HepG2 (cell line): ENCODE measurements around the gene TSC1. TPM values are rescaled to one million over a fixed set of nuclear protein-coding genes. Genes with fewer than 3 reads are reported as not detected.

Source experiments
- ATAC-seq: fragments of 200-7000 bp; cut with Tn5 transposase; 3 replicates; pipeline ENCODE4 v1.9.1; 2020; ENCODE audit warnings: mild to moderate bottlenecking, moderate library complexity
- BruUV-seq: library from RNA; stranded (reverse); fragments of 400-500 nt; replicated peaks from 2 replicates; lab custom pipeline; 2021; lab: Mats Ljungman, UMichigan
- CTCF ChIA-PET: fragments of 300-600 bp; formaldehyde crosslinking; extraction: SDS; loops from one replicate; lab custom pipeline; 2021; ENCODE audit warnings: low total read pairs, inconsistent platforms, low intra/inter-chr PET ratio; lab: Yijun Ruan, JAX
- POLR2A ChIA-PET: fragments of 350-600 bp; sonication (Branson Sonifier 250); formaldehyde crosslinking; loops from one replicate; lab custom pipeline; 2020; ENCODE audit warnings: antibody characterized with exemption, inconsistent platforms; lab: Yijun Ruan, JAX
- DNase-seq: peaks from one replicate; pipeline ENCODE4 v3.0.0-alpha.2; 2015; ENCODE audit warnings: low spot score
- FAIRE-seq: peaks from 3 replicates; lab custom pipeline; 2011; peaks lifted over from hg19 to GRCh38; lab: Jason Lieb, UNC
- H2AFZ ChIP-seq: one replicate; pipeline ENCODE4 v1.6.1; 2011; ENCODE audit warnings: low read length, inconsistent platforms
- H3K27ac ChIP-seq: fragments of 300-600 bp; 3 replicates; pipeline ENCODE4 v1.8.0; 2011; ENCODE audit warnings: mixed run types, mild to moderate bottlenecking, mixed read lengths, low read length, inconsistent platforms; ENCODE audit not compliant: insufficient read depth; ENCODE audit errors: extremely low read length
- H3K27me3 ChIP-seq, 2 experiments: fragments of 200-600 bp in 1 of 2; 2 replicates in 1 of 2; 3 replicates in 1 of 2; pipeline versions ENCODE4 v1.6.0 to v1.8.0; 2011; ENCODE audit warnings: low read length in 2 of 2, mild to moderate bottlenecking in 2 of 2, moderate library complexity in 2 of 2, inconsistent platforms in 1 of 2; ENCODE audit not compliant: insufficient read depth in 2 of 2, control insufficient read depth in 1 of 2
- H3K36me3 ChIP-seq, 2 experiments: fragments of 200-600 bp in 1 of 2; replicated peaks in 1 of 2; 2 replicates in 1 of 2; 3 replicates in 1 of 2; pipeline versions ENCODE4 v1.5.1 to v1.8.0; 2011; ENCODE audit warnings: low read length in 2 of 2, inconsistent platforms in 1 of 2; ENCODE audit not compliant: insufficient read depth in 2 of 2, control insufficient read depth in 1 of 2
- H3K4me1 ChIP-seq: 2 replicates; pipeline ENCODE4 v1.5.1; 2012; ENCODE audit warnings: low read length, inconsistent platforms; ENCODE audit not compliant: insufficient read depth
- H3K4me2 ChIP-seq: 2 replicates; pipeline ENCODE4 v1.6.0; 2011; ENCODE audit warnings: low read depth, low read length, inconsistent platforms
- H3K4me3 ChIP-seq, 3 experiments: fragments of 200-600 bp in 1 of 3; sonication (generic), shearing (Covaris generic) in 1 of 3; replicated peaks in 1 of 3; 2 replicates each; pipeline ENCODE4 v1.5.1; 2011 to 2016; ENCODE audit warnings: low read length in 3 of 3, inconsistent platforms in 2 of 3, low read depth in 2 of 3, mild to moderate bottlenecking in 2 of 3, control low read depth in 1 of 3, mixed read lengths in 1 of 3; ENCODE audit not compliant: insufficient read depth in 1 of 3
- H3K79me2 ChIP-seq: one replicate; pipeline ENCODE4 v1.6.1; 2011; ENCODE audit warnings: low read length, inconsistent platforms; ENCODE audit not compliant: insufficient read depth
- H3K9ac ChIP-seq: 2 replicates; pipeline ENCODE4 v1.6.0; 2011; ENCODE audit warnings: mild to moderate bottlenecking, low read depth, low read length, inconsistent platforms; ENCODE audit not compliant: insufficient read depth
- H3K9me3 ChIP-seq: 2 replicates; pipeline ENCODE4 v1.5.1; 2012; ENCODE audit warnings: mild to moderate bottlenecking, low read length
- H4K20me1 ChIP-seq: 2 replicates; pipeline ENCODE4 v1.6.0; 2011; ENCODE audit warnings: inconsistent platforms, mild to moderate bottlenecking, low read length, moderate library complexity; ENCODE audit not compliant: insufficient read depth
- ATAD3A ChIP-seq: sonication (generic); formaldehyde crosslinking; IDR thresholded peaks from 2 replicates; pipeline ENCODE4 v1.4.0; 2020; ENCODE audit warnings: missing genetic modification reagents
- CEBPB ChIP-seq: IDR thresholded peaks from 2 replicates; pipeline ENCODE4 v1.6.1; 2011; ENCODE audit warnings: low read depth, low read length, improper control_type of control experiment, borderline replicate concordance
- WGBS: methylation state at CpG from one replicate; pipeline ENCODE4 v1.1.6; 2017; ENCODE audit warnings: low lambda C conversion rate; 5-methylcytosine and 5-hydroxymethylcytosine counted together
- in situ Hi-C: cut with HindIII; loops from 2 replicates; pipeline ENCODE4 v1.10.0; 2017; ENCODE audit warnings: low pct_unique_long_range_greater_than_20kb; ENCODE audit not compliant: extremely low pct_ligation_motif_present
- intact Hi-C: fragments of 100-400 bp; cut with micrococcal nuclease; formaldehyde crosslinking; loops from one replicate; pipeline ENCODE4 v1.10.0; 2022; ENCODE audit not compliant: unreplicated experiment
- polyA plus RNA-seq, 8 experiments: library from polyadenylated mRNA; depleted of rRNA in 3 of 8; stranded (reverse) in 7 of 8; unstranded in 1 of 8; fragments of >200 nt; fragmentation: Illumina TruSeq in 4 of 8; extraction: Trizol in 4 of 8; gene quantifications; 2 replicates each; pipeline versions ENCODE4 v1.2.1 to v1.2.3, GENCODE V29; 2011 to 2016; ENCODE audit warnings: low read depth in 4 of 8, missing spikeins in 1 of 8, mixed read lengths in 1 of 8; ENCODE audit not compliant: insufficient read depth in 1 of 8
- total RNA-seq, 5 experiments: library from RNA; depleted of rRNA; stranded (reverse); fragments of >200 nt; fragmentation: Illumina TruSeq; extraction: Trizol; gene quantifications; 2 replicates each; pipeline ENCODE4 v1.2.3, GENCODE V29; 2016; ENCODE audit warnings: low read depth in 1 of 5
- TF ChIP-seq, protein P1 (sequence below): sonication (generic); formaldehyde crosslinking; IDR thresholded peaks from 2 replicates; pipeline ENCODE4 v1.5.1; 2020; ENCODE audit warnings: mild to moderate bottlenecking, missing genetic modification reagents, moderate library complexity
- TF ChIP-seq, protein P2 (sequence below): sonication (generic); formaldehyde crosslinking; IDR thresholded peaks from 2 replicates; pipeline ENCODE4 v1.9.0; 2021; ENCODE audit warnings: missing genetic modification reagents, mild to moderate bottlenecking, borderline replicate concordance

Gene TSC1
- total and polyA plus RNA-seq, 2 of the 13 experiments (the other 11 are each of a cell fraction or from before 2014, with no cell fraction given) = 31.6 to 66.1 TPM

DNA sequence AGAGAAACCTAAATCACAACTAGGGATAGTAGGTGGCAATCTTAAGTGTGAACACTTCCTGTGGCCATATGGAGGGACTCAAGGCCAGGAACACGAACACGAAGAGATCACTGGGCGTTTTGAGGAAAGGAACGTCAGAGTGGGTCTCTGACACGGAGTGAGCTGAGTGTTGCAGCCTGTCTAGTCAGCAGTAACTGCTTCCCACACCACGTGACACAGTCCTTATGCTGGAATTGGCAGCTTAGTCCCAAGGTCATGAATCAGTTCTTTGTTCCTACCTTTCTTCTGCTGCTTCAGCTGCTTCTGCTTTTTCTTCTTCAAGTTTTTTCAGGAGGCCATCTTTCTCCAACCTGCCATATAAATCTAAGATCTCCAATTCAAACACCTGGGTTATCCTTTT, 47.5 kb downstream of the TSC1 start (continued):
- TF ChIP-seq, protein P1, sequence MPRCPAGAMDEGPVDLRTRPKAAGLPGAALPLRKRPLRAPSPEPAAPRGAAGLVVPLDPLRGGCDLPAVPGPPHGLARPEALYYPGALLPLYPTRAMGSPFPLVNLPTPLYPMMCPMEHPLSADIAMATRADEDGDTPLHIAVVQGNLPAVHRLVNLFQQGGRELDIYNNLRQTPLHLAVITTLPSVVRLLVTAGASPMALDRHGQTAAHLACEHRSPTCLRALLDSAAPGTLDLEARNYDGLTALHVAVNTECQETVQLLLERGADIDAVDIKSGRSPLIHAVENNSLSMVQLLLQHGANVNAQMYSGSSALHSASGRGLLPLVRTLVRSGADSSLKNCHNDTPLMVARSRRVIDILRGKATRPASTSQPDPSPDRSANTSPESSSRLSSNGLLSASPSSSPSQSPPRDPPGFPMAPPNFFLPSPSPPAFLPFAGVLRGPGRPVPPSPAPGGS (CRISPR knock-in tag) = no peak
- TF ChIP-seq, protein P2, sequence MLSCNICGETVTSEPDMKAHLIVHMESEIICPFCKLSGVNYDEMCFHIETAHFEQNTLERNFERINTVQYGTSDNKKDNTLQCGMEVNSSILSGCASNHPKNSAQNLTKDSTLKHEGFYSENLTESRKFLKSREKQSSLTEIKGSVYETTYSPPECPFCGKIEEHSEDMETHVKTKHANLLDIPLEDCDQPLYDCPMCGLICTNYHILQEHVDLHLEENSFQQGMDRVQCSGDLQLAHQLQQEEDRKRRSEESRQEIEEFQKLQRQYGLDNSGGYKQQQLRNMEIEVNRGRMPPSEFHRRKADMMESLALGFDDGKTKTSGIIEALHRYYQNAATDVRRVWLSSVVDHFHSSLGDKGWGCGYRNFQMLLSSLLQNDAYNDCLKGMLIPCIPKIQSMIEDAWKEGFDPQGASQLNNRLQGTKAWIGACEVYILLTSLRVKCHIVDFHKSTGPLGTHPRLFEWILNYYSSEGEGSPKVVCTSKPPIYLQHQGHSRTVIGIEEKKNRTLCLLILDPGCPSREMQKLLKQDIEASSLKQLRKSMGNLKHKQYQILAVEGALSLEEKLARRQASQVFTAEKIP (CRISPR knock-in tag) = no peak

DNA sequence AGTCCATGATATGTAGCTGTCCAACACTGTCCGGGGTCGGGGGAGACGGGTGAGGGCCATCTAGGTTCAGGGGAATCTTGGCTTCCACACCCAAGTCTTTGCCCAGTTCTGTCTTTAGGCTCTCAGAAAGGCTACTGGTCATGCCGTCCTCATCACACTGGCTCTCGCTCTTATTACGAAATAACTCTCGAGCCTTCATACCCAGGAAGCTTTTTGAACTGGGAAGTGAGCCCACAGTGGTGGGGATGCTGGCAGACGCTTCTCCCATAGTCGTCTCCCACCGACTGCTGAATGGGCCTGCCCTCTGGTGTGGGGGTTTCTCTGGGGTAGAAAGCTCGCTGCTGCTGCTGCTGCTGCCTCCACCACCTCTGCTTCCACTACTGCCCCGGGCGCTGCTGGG, 48.2 kb downstream of the TSC1 start:
- no TSS peak for BruUV-seq
- ChIA-PET POLR2A (no interaction called here), CTCF (no interaction called here)
- no peaks in the 10 kb centered on the region for H3K9me3 ChIP-seq
- 94% methylated on average over 13 of the region's 13 CpGs for WGBS
- TF ChIP-seq ATAD3A (CRISPR knock-in tag) (no peak), CEBPB (peak; percentile 57; the same call in 1 of the 2 replicates)
- H3K36me3 ChIP-seq = peaks cover 29 to 58% of the 10 kb centered on the region in 2 experiments
- no peak overlapping the region for H3K27ac ChIP-seq
- FAIRE-seq = no peak
- peaks cover 19% of the 10 kb centered on the region for H3K4me1 ChIP-seq
- H2AFZ ChIP-seq = no peak overlapping the region
- H4K20me1 ChIP-seq = no peaks in the 10 kb centered on the region; the same call in 1 of the 2 replicates
- no peak for DNase-seq
- H3K27me3 ChIP-seq = no peaks in the 10 kb centered on the region
- in situ Hi-C loops (no loop called here), intact Hi-C loops (no loop called here)
- H3K9ac ChIP-seq = no peak overlapping the region
- no peak overlapping the region for H3K4me2 ChIP-seq
- no peak overlapping the region for H3K4me3 ChIP-seq
- ATAC-seq = no peak
- H3K79me2 ChIP-seq = no peaks in the 10 kb centered on the region
